ENCODE results near the gene C5.
"Not testable (repeated sequence)": the region's sequence is repeated elsewhere in the genome, so short reads cannot be mapped to it uniquely, and the experiment has no call there.

The C5 gene

DNA sequence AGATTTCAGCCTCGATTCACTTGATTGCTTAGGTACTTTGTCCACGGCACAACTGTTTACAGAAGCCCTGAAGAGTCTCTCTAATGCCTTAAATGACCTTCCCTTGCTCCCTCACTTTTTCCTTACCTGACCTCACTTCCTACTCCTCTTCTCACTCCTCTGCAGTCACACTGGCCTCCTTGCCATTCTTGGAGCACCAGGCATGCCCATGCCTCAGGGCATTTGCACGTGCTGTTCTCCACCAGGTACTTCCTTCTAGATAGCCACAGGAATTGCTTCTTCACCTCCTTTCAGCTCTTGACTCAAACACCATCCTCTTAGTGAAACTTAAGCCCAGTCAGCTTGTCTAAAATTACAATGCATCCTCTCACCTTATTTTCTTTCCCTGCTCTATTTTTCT, 71.1 kb downstream of the C5 start:
- no peak for DNase-seq (ENCODE audit: low read depth)

DNA sequence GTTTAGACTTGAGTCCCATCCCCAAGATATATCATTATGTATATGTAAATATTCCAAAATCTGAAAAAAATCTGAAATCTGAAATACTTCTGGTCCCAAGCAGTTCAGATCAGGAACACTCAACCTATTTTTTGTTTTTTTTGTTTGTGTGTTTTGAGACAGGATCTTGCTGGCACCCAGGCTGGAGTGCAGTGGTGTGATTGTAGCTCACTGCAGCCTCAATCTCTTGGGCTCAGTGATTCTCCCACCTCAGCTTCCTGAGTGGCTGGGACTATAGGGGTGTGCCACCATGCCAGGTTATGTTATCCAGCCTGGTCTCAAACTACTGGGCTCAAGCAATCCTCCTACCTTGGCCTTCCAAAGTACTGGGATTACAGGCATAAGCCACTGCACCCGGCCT, 72.8 kb downstream of the C5 start:
- no peak for DNase-seq (ENCODE audit: low read depth)

DNA sequence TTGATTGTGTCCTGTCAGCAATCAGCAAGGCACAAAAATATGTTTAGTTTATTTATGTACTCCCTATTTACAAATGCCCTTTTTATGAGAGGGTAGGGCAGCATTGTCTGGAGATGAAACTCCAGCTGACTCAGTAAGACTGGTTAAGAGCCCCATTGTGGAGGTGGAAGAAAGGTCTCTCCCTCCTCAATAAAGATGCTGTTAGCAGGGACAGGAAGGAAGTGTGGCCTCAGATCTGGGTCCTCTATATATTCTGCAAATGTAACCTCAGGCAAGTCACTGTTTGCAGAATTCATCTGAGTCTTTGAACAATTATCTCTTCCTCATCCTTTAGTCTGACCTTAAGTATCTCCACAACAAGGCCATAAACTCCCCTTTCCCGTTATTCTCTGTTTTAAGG, 75.2 kb downstream of the C5 start:
- DNase-seq (ENCODE audit: low read depth) = no peak

DNA sequence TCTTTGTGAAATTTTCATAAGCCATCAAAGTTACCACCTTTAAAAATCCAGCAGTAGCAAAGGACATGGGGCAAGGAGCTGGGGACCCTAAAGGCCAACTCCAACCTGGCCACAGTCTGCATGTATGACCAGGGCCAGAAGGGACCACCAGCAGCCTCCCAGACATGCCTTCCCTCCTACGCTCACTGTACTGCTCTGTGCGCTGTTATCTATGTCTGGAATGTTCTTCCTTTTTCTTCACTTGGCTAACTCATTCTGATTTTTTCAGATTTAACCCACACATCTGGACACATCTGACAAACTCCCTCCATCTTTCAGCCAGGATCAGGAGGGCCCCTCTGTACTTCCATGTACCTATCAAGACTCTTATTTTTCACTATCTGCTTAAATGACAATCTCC, 75.9 kb downstream of the C5 start:
- no peak for DNase-seq (ENCODE audit: low read depth)

DNA sequence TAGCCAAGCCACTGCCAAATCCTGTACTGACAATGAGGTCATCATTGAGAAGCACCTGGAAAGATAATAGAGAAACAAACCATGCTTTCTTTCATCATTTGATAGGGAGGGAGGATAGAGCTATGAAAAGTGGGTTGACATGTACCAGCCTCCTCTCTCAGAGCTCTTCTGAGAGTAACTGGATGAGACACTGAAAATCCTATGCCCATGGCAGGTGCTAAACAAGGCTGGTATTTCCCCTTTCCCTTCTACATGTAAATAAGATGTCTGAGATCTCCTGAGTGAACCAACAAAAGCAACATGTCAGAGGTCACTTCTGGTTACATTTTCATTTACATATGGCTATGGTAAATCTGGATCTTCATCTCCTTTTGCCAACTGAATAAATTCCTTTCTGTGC, 78.1 kb downstream of the C5 start:
- no peak for DNase-seq (ENCODE audit: low read depth)

DNA sequence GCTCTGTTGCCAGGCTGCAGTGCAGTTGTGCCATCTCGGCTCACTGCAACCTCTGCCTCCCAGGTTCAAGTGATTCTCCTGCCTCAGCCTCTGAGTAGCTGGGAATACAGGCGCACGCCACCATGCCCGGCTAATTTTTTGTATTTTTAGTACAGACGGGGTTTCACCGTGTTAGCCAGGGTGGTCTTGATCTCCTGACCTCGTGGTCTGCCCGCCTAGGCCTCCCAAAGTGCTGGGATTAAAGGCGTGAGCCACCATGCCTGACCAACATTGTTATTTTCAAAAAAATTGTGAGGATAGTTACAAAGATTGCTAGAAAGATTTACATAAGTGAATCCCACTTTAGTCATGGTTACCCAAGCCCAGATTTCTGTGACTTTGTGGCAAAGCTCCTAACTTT, 78.6 kb downstream of the C5 start:
- DNase-seq (ENCODE audit: low read depth) = not testable (repeated sequence)

DNA sequence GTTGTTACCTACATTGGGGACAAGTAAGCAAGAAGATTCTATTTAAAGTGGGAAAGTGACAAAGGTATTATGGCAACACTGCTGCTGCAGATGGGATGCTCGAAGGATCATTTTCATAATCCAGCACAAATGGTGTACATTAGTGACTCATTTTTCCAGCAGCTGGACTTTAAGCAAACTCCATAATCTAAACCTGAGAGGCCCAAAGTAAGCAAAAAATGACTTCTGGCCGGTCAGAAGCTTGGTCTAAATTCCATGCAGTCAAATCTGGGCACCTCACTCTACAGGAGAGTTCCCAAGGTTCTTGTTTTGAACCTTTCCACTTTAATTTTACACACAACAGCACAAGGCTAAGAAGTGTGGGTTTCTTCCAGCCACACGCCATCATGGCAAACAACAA, 79.8 kb downstream of the C5 start:
- DNase-seq (ENCODE audit: low read depth) = no peak

DNA sequence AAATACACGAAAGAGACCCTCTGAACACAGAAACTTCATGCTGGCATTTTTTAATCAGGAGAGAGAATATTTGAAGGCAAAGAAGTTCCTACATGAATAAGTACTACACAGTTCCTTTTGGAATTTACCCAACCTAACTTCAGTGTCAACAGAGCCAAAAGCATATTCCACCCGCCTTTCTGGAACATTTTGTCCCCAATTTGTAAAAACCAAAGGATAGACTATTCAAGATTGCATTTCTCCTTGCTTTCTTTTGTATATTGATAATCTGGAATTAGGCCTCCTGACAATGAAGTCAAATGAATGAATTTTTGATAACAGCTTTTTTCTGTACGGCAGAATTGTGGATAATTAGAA, 84.1 kb downstream of the C5 start:
- no peak for DNase-seq (ENCODE audit: low read depth)

DNA sequence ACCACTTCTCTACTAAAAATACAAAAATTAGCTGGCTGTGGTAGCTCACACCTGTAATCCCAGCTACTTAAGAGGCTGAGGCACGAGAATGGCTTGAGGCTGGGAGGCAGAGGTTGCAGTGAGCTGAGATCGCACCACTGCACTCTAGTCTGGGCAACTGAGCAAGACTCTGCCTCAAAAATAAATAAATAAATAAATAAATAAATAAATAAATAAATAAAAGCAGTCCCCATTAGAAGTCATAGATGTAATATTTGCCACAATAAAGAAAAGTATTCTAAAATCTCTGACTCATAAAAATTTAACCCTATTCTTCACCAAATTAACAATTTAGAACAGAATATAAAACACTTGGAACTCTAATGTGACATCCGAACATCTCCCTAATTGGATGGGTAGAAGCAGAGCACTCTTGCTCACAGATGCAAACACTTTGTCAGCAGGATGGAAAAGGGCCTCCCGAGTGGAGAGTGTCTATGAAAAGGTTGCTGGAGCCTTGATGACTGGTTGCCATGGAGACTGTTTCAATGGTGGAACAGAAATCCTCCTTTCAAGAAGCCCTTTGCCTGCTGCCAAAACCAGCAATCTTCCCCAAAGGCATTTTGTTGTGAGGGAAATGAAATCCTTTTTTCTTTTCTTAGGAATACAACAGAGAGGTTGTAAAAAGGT, 84.6 kb downstream of the C5 start:
- no peak for DNase-seq (ENCODE audit: low read depth)

DNA sequence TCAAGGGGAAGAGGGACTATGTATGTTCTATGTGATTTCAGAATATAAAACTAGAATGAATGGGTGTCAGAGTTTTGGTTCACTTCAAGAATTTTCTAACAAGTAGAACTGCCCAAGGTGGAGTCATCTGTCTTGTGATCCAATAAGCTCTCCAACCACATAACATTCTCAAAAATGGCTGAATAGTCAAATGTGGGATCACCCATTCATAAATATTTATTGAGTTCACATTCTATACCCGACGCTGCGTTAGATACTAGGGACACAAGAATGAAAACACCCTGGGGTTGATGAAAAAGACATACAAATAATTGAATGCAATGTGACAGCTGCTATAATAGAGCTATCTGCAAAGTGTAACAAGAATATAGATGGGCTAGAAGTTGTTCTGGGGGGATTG, 88.1 kb downstream of the C5 start:
- DNase-seq (ENCODE audit: low read depth) = no peak

DNA sequence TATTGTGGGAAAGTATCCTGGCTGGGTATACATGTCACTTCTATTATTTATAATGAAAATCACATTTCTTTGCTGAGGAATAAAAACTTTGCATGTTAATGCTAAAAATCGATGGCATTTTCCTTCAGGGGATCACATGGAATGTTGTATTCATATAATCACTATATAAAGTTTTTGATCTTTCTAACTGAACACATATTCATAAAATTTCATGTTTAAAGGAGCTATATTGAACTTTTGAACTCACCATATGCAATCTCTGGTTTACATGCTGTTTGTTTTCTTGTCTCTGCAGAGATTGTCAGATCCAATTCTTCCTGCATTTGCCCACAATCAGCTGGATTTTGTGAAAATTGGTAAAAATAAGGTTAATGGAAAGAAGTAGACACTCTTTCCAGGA, 90.1 kb downstream of the C5 start:
- DNase-seq (ENCODE audit: low read depth) = no peak

DNA sequence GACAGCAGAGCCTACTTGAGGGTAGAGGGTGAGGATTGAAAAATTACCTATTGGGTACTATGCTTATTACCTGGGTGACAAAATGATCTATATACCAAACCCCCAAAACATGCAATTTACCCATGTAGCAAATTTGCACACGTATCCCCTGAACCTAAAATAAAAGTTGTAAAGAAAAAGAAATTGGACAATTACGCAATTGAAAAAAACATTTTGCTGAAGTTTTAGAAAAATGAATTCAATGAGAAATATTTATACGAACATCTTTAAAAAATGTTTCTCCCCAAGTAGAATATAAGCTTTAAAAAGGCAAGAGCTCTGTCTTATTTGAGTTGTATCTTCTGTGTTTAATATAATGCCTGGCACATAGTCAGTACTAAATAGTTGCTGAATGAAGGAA, 93.2 kb downstream of the C5 start:
- no peak for DNase-seq (ENCODE audit: low read depth)

DNA sequence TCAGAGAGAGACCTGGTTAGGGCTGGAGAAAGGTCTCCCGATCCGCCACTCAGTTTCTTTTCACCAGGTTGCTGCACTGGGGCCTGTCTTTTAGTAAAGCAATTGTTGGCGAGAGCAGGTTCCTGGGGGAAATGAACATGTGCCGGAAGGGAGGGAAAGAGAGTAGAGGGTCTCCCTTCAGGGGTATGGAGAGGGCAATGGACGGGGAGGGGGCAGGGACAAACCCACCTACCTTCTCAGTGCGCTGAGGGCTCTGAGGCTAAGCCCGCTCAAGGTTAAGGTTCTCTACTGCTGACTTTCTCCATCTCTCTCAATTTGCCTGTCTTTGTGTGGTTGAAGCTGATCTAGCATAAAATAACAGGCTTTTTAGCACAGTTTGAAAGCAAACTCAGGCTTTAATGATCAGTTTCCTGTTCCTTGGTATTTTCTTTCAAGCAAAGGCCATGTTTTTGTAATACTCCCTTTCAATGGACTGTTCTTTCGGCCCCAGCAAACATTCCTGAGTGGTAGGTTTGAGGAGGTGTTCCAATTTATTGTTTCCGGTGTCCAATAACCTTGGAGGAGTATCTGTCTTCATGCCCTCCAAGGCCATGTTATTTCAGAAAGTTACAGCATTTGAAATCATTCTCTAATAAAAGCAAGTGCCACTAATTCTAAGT, 98.0 kb downstream of the C5 start:
- DNase-seq (ENCODE audit: low read depth) = no peak

DNA sequence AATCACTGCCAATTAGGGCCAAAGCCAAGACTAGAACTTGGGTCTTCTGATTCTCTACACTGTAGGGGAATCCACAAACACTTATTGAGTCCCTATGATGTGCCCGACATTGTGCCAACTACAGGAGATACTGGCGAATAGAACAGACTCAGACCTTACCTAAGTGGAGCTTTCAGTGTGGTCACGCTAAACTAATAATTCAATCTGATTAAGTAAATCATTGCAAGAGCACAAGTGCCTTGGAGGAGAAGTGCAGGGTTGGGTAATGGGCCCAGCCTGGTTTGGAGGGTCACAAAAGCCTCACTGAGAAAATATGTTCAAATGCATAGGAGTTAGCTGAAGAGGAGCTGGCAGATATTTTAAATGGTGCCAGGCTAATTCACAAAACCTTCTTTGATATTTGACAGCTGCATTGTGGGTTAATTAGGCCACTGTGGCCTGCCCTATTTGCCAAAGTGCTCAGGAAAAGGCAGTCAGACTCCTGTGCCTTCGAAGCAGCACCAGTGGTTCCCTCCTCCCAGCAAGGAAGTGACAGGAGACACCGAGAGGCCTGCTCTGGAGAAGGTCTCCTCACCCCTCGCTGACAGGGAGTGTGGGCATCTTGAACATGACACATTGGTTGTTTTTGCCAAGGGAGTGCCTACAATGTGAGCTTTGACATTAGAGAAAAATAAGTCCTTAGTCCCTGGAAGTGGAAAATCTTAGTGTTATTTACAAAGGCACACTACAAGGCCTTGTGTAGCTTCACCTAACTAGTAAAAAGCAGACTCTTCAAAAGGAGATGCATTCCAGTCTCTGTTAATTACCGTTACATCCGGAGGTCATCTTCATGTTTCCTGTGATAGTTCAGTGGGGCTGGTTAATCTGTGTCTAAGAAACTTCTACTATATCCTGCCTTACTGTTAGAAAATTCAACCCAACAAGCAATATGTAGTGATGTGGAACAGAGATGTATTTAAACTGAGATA, 99.4 kb downstream of the C5 start:
- no peak for DNase-seq (ENCODE audit: low read depth)

DNA sequence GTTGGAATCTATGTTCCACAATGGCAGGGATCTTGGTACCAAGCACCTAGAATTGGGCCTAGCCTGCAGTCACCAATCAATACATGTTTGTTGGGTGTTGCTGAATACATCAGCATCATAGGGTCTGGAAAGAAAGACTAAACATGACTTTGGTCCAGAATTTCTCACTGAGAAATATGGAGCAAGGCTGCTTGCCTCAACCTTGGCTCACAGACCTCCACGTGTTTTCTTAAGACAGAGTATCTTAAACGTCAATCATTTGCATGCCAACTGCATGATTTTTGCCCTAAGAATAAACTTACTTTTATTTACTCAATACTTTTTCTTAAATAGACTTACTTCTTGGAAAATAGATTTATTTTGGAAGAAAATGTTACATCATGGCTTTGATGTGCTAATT, 100.8 kb downstream of the C5 start:
- DNase-seq (ENCODE audit: low read depth) = no peak

DNA sequence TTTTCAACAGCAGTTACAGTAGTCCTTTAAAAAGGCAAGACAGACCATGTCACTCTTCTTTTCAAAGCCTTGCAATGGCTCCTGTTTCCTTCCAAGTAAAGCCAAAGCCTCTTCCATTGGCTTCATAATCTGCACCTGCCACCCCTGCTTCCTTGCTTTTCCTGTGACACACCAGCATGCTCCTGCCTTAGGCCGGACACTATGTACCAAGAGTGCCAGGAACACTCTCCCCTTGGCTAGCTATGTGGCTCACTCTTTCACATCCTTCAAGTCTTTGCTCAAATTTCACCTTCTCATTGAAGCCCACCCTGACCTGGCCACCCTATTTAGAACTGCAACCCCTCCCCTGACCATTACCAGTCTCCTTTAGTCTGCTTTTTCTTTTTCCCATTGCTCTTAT, 101.3 kb downstream of the C5 start:
- no peak for DNase-seq (ENCODE audit: low read depth)

DNA sequence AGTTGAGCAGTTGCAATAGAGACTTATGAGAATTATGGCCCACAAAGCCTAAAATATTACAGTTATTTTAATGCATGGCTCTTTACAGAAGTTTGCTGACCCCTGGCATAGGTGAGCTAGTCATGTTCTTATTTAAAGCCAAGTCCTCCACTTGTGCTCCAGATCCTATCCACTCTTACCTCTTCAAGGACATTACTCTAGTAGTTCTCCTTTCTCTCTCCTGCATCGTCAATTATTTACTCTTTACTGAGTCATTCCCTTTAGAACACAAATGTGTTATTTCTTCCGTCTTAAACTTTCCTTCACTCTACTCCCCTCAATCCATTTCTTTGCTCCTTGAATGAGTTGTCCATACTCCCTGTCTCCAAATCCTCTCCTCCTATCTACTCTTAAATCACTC, 102.9 kb downstream of the C5 start:
- no peak for DNase-seq (ENCODE audit: low read depth)

DNA sequence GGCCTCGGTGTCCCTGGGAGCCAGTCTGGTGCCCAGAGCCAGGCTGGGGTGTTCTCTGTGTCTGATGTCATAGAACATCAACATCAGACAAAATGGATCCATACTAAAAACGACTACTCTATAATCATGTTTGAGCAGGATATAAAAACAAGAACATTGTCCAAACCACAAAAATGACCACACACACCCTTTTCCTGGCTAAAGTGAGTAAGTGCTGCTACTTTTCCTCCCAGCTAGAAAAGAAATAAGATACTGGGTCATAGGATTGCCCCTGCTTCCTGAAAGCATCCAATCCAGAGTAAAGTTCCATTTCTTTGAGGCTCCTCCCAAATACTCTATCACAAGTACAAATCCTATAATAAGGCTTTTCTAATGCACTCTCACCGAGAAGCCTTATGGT, 103.8 kb downstream of the C5 start:
- DNase-seq (ENCODE audit: low read depth) = no peak

DNA sequence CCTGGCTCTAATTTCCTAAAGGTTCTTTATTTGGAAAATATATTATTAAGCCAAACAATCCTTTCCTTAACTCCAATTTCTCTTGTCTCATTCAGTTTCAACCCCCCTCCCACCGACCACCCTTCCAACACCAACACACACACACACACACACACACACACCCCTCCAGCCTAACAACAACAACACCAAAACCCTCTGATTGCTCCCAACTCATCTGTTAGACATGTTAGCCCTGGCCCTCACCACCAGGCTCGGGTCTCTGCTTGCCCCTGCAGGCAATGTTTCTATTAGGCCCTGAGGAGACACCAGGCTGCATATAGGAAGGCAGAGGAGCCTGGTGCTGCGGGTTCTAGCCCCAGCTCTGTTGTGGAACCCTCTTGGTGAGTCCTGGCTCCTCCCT, 105.1 kb downstream of the C5 start:
- no peak for DNase-seq (ENCODE audit: low read depth)

DNA sequence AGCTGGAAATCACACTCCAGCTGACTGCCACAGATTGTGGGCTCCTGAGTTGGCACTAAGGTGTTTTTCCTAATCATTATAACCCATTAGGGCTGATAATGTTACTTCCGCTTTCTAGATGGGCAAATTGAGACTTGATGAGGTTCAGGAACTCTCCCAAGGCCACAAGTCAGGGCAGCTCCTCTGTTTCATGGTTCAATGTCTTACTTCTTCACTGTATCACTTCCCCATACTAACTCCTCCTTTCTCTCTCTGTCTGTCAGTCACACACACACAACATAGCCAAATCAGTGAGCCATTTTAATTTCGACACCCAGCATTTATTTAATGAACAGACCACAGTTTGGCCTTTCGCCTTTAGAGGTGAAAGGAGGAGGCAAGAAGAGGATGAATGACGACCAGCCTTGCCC, 105.6 kb downstream of the C5 start:
- DNase-seq (ENCODE audit: low read depth) = no peak

DNA sequence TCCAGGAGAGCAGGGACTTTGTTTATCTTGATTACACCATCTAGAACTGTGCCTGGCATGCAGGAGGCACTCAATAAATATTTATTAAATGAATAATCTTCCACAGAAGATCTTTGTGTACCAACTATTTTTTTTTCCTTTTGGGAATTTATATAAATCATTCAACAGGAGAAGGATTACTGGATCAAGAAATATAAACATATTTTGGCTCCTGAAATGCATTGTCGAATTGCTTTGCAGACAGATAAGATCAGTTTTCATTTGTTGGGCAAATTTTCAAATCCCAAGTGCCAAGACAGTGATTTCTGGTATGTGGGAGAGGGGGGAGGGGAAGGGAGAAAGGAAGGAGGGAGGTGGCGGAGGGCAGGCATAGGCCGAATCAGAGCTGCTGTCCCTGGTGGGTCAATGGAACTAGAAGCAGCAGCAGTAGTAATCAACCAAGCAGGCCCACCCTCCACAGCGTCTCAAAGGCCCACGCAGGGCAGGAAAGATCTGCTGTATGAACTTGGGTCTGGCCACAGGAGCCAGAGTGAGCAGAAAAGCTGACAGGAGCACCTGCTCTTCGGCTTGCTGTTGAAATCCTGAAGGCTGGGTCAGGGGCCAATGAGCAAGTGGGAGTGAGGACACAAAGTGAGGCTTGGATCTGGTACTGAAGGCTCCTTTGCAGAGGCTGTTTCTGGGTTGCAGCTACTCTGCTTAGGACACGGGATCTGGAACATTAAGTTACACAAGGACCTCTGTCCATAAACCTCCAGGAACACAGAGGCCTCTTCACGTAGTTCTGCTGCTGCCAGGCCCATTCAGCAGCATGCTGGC, 107.7 kb downstream of the C5 start:
- DNase-seq (ENCODE audit: low read depth) = no peak

DNA sequence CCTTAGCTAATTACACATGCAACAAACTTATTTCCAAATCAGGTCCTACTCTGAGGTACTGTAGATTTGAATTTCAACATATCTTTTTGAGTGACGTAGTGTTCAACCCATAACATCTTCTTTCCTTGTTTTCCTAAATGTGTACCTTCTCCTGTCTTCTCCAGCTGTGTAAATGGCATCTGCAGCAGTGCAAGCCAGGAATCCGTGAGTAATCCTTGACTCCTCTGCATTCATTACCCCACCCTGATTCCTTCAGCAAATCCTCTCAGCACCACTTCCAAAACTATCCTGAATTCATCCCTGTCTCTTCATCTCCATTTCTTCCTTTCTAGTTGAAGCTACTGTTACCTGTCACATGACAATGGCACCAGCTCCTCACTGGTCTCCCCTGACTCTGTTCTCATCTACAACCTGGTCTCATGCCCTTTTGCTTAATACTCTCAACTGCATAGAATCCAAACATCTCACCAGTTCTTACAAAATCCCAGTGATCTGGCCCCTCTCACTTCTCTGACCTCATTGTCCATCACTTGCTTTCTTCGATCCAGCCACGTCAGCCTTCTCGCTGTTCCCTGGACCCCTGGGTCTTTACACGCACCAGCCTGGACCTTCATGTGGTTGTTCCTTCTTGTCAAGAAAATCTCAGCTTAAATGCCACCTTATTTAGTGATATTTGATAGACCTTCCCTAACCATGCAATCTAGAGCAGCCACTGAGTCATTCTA, 108.9 kb downstream of the C5 start:
- DNase-seq (ENCODE audit: low read depth) = no peak
